ENCODE results near the gene TIMM50.

- TF ChIP-seq CTCF (IDR thresholded peaks at IDR 0.05): no peak
- no peak for TF ChIP-seq EZH2 (IDR thresholded peaks at IDR 0.05)
Observed at GRCh38 chr19:39501340-39501739, 20.7 kb downstream of the TIMM50 start.

All from neural progenitor cell (in vitro differentiated cells).